Inferior parietal cortex (tissue), 1 donor: ENCODE data around the gene TNFAIP2.

Experiments
- DNase-seq: peaks from one replicate; pipeline ENCODE4 v3.0.0-alpha.2; 2016; ENCODE audit errors: extremely low spot score

TNFAIP2 gene

DNA sequence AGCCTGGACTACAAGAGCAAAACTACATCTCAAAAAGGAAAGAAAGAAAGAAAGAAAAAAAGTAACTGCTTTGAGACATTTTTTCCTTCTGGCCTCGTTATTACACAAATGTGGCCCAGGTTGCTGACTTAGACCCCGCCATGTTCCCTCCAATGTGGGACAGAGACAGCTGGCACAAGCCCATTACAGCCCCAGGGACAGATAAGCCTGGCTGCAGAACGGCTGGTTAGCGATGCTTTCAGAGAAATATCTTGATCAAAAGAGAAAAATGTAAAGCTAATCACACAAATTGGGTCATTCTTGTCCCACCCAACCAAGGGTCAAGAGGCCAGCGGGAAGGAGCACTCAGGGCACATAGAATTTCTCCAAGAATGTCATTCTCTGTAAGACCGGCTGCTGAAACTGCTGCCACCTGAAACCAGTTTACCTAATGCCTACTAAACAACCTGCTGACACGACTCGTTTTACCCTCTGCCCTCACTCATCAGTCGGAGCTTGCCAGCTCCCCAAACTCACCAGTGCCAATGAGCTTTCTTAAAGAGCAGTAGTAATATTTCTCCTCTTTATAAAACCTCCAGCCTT, 63.1 kb downstream of the TNFAIP2 start:
- DNase-seq = no peak
